Ovary (tissue), 3 donors: ENCODE measurements around the gene ATF2.
A peak's percentile ranks its signal among the peaks of the same experiment; 100 is the strongest.

Source experiments
- CTCF ChIP-seq, 3 donors: fragments of 450-650 bp in 2 of 3; fragments of 200-600 bp in 1 of 3; IDR thresholded peaks; one replicate each; pipeline versions ENCODE4 v1.5.1 to v1.8.0; 2016 to 2022; ENCODE audit warnings: antibody characterized with exemption in 3 of 3, mild to moderate bottlenecking in 1 of 3
- POLR2A ChIP-seq: fragments of 450-650 bp; IDR thresholded peaks from one replicate; pipeline ENCODE4 v1.6.1; 2017; ENCODE audit warnings: antibody characterized with exemption, mild to moderate bottlenecking, moderate library complexity
- donor health status: DM: no; HTN: no; CAD: no.

DNA sequence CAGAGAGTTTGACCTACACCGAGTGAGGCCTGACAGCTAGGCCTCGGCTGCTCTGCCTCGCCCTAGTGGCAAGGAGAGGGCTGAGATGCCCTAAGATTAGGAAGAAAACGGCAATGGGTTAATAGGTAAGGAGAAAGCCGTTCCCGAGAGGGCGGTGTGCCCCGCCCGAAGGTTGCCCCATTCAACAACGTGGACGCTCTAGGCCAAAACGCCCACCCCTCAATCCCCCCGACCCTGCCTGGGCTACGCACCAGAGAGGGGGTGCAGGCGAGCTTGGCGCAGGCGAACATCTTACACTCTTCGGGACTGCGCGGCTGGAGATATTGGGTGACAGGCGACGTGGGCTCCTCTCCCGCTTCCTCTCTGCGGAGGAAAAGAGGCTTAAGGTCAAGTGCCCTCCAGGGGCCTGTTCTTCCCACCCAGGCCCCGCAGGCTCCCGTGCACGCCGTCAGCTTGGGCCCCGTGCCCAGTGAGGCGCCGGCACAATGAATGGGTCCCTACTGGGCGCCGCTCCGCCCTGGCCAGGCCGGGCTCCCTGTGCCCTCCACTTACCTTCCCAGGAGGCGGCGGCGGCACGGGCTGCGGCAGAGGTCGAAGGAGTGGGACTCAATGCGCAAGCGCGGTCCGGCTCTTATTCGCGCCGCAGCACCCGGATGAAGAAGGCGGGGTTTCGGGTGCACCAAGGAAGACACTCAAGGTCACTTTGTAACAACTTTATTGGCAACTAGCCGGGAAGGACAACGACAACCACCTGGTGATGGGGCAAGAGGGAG is 13.3 kb upstream of the ATF2 start, which contains the start of gene ATP5MC3:
- TF ChIP-seq CTCF (IDR thresholded peaks at IDR 0.05) (no peak), POLR2A (peak; percentile 37)
